ENCODE results near the gene EMILIN3.
"Not testable (repeated sequence)": the region's sequence is repeated elsewhere in the genome, so short reads cannot be mapped to it uniquely, and the experiment has no call there.

Gene EMILIN3

GRCh38 chr20:41314386-41314785 is 52.2 kb downstream of the EMILIN3 start:
- no peak for DNase-seq

GRCh38 chr20:41312009-41312408 is 54.6 kb downstream of the EMILIN3 start:
- not testable (repeated sequence) for DNase-seq

All from activated effector memory CD4-positive, alpha-beta T cell treated with anti-CD3 and anti-CD28 coated beads, Interleukin-2, amount 50 U/mL, for 16 hours (primary cell).